Globus pallidus (tissue), 1 donor: ENCODE data around the gene KAT6B.
"Not testable (repeated sequence)": the region's sequence is repeated elsewhere in the genome, so short reads cannot be mapped to it uniquely, and the experiment has no call there.

ENCODE experiments used
- DNase-seq: peaks from one replicate; pipeline ENCODE4 v3.0.0-alpha.2; 2015; ENCODE audit warnings: low spot score

KAT6B gene

DNA sequence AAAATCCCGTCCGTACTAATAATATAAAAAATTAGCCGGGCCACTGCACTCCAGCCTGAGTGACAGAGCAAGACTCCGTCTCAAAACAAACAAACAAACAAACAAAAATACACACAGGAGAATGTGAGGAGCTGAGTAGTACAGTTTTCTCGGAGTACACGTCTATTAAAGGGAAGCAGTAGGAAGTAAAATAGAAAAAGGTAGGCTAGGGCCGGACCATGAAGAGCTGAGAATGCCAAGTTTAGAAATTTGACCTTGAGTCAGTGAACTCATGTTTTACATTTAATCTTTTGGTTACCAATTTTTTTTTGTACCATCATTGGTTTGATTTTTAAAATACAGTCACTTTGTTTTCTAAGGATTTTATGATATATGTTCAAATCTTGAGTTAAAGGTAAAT is 64.1 kb downstream of the KAT6B start:
- no peak for DNase-seq

DNA sequence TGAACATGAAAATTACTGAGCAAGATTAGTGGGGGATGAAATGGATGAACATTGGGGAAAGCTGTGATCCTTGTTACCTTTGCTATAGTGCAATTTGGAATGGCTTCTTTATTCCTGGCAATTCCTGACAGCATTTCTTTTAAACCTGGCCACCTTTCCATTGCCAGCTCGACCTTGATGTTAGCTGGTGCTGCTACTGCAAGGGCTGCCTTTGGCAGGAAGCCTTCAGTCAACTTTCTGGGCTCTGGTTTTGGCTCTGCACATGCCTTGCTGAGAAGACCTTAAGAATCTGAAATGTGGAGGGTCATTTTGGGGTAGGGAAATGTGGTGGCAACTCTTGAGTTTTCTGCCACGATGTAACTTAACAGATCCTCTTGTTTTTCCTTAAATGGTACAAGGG is 64.7 kb downstream of the KAT6B start:
- DNase-seq = peak; percentile 42

DNA sequence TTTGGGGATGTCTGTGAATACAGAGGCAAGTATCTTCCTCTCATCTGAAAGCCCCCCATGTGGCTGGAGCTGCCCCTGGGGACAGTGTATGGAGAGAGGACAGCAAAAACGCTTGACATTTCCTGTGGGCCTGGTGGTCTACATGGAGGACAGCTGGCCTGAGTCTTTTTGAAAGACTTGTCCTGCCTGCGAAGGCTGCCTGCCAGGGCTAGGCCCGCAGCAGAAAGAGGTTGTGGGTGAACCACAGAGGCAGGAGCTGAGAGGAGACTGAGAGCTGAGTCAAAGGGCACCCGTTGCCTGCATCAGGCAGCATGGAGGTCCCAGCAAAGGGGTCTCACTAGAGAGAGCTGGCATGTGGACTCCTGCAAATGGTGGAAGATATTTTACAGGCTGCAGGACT is 66.4 kb downstream of the KAT6B start:
- no peak for DNase-seq

DNA sequence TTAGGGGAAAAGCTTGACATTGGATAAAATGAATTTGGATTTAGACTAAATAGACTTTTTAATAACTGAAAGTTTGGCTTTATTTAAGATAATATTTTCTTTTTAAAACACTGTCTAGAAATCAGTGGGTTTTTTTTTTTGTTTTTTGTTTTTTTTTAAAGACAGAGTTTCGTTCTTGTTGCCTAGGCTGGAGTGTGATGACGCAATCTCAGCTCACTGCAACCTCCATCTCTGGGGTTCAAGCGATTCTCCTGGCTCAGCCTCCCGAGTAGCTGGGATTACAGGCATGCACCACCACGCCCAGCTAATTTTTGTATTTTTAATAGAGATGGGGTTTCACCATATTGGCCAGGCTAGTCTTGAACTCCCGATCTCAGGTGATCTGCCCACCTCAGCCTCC is 66.9 kb downstream of the KAT6B start:
- not testable (repeated sequence) for DNase-seq

DNA sequence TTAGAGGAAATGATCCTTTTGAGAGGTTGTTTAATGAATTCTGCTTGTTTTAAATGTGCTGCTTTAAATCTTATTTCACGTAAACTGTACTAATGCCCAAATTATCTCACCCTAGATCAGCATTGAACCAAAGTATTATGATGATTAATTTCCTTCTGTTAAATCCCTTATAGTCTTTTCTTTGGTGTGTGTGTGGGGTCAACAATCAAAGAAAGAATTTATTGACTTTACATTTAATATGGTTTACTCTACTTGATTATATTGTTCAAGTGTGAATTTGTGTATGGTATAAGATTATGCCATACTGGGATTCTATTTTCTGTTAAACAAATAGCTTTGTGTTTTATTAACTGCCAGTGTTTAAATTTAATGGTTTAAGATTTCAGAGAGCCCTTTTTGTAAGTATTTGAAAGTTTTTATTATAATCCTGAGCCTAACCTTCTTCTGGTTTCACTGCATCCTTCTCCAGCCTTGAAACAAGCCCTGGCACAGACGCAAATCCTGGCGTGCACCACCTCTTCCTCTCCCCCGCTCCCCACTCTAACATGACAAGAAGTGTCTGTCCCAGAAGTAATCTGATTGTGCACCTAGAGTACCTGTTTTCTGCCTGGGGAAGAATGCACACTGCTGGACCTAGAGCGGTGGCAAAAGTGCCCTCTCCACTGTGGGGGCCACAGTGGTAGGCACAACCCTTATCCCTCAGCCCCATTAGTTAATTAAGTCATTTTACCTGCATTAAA is 70.6 kb downstream of the KAT6B start:
- no peak for DNase-seq

DNA sequence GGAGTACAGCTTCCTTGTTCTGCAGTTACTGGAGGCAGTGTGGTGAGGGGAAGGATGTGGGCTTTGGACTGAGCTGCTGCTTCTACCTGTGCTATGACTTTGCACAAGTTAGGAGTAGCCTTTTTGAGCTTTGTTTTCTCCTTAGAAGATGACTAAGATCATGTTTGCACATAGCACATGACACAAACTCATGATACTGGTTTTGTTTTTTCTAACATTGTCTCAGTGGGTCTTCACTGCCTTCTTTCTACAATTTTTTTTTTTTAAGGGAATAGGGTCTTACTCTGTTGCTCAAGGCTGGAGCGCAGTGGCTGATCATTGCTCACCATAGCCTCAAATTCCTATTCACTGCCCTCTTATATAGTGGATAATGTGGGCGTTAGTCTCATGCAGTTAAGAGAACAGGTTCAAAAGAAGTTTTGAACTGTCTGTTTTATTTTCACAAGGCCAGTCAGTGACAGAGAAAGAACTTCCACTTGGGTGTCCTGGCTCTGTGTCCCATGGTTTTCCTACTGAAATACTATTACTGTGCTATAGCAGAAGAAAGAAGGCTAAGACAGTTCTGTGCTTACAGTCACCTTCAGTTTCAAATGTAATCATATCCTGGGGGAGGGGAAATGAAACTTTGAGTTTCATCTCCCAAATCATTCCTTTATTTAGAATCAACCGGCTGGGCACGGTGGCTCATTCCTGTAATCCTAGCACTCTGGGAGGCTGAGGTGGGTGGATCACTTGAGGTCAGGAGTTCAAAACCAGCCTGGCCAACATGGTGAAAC is 72.0 kb downstream of the KAT6B start:
- no peak for DNase-seq

DNA sequence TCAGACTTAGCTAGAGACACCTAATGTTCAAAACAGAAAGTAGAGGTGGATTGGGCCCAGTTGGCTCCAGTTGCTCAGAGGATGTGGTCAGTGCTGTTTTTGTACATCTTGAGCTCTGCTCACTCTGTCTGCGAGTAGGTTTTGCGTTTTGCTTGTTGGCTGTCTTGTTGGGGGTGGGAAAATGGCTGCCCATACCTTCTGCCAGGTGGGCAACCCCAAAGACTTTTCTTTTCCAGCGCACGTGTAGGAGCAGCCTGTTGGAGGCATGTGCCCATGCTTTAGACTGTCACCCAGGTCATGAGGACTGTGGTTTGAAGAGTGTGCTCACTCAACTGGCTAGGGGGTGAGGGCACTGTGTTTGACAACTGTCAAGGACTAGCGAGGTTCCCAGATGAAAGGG is 73.9 kb downstream of the KAT6B start:
- no peak for DNase-seq

DNA sequence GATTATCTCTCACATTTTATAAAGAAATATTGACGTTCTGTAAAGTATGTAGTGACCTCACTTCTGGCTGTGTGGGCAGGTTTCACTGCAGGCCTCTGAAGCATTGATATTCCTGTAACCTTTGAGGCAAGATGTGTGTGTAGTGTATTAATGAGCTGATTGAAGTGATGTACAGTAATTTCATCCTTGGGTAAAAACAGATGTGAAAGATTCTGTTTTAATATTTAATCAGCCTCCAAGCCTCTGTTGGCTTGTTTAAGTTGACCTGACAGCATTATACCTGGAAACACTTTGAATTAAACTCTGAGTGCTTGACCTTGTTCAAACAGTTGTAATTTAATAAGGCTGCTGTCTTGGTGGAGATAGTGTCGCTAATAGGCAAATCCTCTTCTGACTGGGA is 74.9 kb downstream of the KAT6B start:
- no peak for DNase-seq

DNA sequence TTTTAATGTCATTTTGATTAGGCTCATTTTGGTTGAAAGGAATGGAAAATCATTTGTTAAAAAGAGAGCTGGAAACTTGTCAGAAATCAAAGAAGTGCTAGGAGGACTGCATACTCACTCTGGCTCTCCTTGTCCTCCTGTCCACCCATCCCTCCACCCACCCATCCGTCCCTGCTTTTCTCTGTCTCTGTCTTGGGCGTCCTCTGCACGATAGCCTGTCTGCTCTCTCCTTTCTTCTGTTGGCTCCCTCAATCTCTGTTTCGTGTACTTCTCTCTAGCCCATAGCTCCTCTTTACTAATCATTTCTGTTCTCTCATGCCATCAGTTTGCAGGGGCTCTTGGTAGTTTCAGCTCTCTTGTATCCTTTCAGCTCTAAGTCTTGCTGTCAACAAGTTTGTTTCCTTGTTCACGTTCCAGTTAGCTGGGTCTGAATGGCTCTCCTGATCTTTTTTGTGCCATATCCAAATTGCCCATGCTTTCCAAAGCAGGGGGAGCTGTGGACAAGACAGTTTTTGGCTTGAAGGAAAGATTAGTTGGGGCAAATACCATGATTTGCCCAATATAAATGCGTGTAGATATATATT is 75.6 kb downstream of the KAT6B start:
- DNase-seq = no peak

DNA sequence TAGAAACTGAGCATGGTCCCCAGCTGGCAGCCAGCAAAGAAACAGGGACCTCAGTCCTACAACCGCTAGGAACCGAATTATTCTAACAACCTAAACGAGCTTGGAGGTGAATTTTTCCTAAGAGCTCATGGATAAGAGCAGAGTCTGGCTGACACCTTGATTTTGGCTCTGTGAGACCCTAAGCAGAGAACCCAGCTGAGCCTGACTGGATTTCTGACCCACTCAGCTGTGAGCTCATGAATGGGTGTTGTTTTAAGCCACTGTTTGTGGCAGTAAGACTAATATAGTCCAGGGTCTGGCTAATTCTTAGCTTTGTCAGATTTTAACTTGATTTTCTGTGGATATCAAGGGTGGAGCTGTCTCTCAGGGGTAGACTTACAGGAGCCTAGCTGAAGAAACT is 77.1 kb downstream of the KAT6B start:
- no peak for DNase-seq

DNA sequence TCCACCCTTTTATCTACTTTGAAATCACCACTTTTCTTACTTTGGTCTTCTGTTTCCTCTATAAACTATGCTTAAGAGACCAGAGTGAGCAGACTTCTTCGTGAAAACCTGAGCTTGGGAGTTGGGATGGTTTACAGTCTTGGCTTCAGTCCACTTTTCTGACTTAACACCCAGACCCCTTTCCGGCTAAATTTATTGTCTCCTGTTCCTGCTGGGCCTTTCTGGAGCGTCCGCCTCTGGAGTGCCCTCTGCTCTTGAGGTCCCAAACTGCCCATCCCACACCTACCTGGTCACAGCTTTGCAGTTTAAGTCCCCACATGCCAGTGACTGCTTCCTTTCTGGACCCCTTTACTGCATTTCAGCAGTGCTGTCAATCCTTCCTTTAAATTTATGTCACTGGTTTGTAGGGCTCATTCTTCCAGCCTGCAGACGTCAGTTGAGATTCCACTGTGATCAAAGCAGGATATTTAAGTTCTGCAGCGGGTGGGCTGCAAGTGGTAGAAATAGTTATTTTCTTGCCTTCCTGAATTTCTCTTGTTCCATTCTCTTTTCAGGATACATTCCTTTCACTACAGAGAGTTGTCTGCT is 80.3 kb downstream of the KAT6B start:
- DNase-seq = no peak

DNA sequence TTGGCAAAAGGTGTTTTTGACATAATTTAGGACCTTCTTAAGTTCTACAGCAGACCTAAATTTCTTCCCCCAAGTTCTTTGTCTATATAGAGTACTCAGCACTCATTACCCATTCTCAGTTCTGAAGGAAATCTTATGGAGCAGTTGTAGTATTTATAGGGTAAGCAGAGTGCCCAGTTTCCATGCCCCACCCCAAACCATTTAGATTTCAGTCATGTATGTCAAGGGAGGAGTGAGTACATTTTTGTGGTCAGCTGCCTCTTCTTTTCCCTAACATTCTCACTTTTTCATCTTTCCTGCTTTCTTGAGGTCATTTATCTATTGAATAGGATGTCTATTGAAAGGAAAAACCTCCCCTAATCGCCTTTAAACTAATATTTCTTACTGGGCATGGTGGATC is 83.3 kb downstream of the KAT6B start:
- no peak for DNase-seq

DNA sequence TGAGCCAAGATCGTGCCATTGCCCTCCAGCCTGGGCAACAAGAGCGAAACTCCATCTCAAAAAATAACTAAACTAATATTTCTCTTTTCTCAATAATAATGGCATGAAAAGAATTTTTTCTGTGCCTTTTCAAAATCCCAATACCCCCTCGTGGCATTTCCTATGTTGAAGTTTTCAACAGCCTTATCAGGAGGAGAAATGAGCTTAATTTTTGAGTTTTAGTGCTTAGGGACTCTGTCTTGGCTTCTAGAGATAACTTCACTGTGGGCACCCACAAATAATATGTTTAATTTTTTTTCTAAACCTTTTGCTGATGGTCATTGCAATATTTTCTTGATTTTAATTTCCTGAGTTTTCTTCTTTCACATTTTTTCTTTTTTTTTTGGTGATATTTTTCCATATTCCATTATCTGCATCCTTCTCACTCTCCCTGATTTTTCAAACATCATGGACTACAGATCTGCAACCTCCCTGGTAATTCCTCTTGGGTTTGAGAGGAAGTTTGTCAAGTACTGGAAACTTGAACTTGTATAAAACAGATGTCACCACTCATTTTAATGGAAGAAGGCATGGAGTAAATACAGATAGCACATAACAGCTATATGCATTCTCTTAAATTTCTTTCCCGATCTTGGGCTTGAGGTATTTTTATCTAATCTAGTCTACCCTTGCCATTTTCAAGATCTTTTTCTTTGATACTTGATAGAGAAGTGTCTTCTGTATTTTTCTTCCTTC is 84.0 kb downstream of the KAT6B start:
- no peak for DNase-seq

DNA sequence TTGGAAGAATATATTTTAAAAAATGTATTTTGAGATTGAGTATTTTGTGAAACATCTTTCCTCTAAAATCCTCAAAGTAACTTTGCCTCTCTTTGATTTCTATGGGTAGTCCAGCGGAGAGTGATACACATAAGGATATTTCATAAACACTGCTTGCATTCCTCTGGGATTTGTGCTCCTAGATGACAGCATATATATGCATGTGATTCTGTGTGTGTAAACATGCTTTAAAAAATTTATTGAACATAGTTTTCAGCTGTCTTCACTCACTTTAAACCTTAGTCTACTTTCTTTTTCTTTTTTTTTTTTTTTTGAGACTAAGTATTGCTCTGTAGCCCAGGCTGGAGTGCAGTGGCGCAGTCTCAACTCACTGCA is 84.6 kb downstream of the KAT6B start:
- no peak for DNase-seq

DNA sequence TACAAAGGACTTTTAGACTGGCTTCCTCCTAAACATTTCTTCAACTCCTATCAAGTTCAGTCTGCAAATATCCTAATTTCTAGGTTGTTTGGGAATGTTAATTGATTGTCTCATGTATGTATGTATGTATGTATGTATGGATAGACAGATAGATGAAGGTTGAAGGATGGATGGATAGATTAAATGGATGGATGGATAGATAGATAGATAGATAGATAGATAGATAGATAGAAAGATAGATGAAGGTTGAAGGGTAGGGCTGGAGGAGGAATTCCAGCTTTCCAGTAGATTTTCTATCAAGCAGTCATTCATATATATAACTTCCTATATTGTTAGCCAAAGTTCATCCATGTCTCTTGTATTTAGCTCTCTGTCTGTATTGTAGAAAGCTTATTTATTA is 85.8 kb downstream of the KAT6B start:
- no peak for DNase-seq

DNA sequence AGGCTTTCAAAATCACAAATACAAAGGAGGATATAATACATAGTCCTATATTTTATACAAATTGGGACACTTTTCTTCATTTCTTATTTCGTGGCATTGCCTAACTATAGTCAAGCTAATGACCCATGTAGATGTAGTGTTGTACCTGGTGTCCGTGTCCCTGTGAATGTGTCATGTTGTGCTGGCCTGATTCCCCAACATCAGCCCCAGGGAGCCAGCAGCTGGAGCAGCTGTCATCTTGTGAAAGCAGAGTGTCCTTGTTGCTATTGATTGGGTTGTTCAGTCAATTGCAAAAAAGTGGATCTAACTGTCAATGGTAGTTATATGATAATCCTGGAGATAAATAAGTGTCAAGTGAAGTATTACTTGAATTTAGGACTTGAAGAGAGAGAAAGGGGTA is 86.3 kb downstream of the KAT6B start:
- no peak for DNase-seq

DNA sequence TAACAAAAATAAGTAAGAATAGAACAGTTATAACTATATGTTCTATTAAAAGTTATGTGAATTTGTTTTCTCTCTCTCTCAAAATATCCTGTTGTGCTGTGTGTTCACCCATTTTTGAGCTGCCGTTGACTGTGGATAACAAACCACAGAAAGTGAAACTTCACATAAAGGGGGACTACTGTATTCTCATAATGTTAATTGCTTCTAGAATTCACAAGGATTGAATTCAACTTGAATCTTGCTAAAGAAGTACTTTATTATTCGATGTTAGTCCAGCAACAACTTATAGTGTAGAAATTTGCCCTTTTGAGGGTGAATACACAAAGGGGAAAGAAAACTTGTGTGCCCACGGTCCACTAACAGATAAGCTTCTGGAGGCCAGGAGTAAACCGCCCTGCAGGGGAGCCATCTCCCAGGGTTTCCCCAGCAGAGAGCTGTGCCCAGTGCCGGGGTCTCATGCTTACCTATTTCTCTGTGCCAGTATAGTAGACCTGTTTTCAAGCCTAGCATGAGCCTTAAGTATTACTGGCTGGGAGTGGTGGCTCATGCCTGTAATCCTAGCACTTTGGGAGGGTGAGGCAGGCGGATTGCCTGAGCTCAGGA is 87.1 kb downstream of the KAT6B start:
- no peak for DNase-seq

DNA sequence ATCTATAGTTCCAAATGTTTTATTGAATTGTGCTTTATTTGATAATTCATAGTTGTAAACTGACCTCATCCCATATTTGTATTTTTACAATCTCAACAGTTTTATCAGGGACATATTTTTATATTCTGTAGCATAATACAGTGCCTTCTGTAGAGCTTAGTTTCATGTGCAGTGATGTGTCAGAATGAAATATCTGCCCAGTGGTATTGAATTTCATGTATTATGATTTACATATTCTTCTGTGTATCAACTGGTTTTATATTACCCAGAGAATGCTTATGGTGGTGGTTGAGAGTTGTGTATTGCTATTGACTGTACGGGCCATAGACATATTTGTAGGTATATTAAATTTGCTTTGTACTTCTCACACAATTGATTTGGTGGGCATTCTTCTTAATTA is 89.9 kb downstream of the KAT6B start:
- no peak for DNase-seq

DNA sequence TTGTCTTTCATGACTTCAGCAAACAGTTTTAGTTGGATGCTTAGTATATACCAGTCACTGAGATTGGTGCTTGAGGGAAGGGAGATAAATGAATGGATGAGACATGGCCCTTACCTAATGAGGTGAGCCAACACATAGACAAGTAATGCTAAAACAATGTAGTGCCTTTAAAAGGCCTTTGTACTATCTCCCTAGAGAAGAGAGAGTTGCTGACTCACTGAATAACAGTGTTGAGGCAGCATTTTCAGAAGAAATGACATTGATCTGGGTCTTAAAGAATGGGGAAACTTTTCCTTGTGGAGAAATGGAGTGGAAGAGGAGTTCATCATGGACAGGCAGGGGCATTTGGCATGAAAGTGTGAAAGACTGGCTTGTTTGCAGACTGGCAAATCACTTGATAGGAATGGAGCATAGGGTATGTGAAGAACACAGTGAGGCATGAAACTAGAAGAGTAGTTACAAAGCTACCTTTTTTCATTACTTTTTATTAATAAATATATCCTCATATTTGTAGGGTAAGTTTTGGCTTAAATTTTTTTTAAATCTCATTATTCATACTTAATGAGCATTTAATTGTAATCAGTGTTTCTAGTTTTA is 91.2 kb downstream of the KAT6B start:
- no peak for DNase-seq

DNA sequence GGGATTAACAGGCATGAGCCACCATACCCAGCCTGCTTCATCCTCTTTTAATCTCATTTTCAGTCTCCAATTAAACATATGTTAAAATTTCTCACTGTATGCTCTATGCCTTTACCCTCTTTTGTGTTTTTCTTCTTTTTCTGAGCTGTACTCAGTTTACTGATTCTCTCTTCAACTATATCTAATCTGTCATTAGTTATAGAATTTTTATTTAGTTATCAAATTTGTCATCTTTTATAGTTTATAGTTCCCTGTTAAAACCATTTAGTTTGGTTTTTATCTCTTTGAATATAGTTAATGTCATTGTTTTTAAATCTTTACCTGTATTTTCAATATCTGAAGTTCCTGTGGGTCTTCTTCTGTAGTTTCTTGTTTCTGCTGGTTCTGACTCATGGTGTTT is 93.3 kb downstream of the KAT6B start:
- no peak for DNase-seq

DNA sequence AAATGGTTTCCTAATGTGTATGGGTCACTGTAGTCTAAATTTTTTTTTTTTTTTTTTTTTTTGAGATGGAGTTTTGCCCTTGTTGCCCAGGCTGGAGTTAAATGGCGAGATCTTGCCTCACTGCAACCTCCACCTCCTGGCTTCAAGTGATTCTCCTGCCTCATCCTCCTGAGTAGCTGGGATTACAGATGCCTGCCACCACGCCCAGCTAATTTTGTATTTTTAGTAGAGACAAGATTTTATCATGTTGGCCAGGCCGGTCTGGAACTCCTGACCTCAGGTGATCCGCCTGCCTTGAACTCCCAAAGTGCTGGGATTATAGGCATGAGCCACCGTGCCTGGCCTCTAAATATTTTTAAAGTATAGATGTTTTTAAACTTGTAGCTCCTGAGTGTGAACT is 94.7 kb downstream of the KAT6B start:
- not testable (repeated sequence) for DNase-seq

DNA sequence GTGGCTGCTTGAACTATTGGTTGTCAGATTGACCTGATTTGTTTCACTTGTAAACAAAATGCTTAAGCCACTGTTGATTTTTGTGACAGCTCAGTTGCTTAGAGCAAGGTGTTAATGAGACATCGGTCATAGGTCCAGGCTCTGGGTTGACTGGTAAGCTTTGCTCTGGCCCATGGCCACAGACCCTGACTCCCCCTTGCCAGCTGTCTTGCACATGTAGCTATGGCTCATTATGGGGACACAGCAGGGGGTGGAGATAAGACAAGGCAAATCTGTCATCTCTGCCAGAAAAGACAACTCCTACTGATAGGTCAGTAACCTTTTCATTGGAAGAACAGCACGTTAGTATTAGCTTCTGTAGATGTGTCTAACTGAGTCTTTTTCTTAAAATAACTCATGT is 95.3 kb downstream of the KAT6B start:
- no peak for DNase-seq
